HG03469 (cell line): ENCODE data around the gene BRIP1.
"Not testable (repeated sequence)": the region's sequence is repeated elsewhere in the genome, so short reads cannot be mapped to it uniquely, and the experiment has no call there.

Experiments used
- ATAC-seq: cut with Tn5 transposase; IDR thresholded peaks from one replicate; pipeline ENCODE4 v1.9.1; 2021; ENCODE audit warnings: mild to moderate bottlenecking, moderate library complexity, moderate number of reproducible peaks; ENCODE audit not compliant: unreplicated experiment

BRIP1 gene

DNA sequence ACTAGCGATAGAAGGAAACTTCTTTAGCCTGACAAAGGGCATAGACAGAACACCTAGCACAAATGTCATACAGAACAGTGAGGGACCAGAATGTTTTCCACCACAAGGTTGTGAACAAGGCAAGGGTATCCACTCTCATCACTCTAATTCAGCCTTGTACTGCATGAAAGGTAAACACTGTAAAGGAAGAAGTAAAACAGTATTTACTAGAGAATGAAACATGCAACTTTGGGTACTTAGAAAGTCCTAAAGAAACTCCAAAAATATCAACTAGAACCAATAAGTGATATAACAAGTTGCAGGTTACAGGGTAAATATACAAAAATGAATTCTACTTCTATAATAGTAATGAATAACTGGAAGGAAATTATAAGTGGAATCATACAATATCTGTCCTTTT lies 32.2 kb downstream of the BRIP1 start:
- no peak for ATAC-seq

DNA sequence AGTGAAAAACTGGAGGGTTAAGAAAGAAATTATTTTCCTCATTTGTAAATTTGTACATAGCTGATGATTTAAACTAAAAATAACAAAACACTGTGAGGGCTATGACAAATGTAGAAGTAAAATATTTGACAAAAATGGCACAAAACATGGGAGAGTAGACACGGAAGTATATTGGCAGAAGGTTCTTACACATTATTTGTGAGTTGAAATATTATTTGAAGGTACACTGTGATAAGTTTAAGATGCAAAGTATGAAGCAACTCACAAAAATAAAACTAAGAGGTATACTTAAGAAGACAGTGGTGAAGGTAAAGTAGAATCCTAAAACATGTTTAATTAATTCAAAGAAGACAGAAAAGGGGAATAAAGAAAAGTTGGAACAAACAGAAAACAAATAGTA lies 34.6 kb downstream of the BRIP1 start:
- ATAC-seq: no peak

DNA sequence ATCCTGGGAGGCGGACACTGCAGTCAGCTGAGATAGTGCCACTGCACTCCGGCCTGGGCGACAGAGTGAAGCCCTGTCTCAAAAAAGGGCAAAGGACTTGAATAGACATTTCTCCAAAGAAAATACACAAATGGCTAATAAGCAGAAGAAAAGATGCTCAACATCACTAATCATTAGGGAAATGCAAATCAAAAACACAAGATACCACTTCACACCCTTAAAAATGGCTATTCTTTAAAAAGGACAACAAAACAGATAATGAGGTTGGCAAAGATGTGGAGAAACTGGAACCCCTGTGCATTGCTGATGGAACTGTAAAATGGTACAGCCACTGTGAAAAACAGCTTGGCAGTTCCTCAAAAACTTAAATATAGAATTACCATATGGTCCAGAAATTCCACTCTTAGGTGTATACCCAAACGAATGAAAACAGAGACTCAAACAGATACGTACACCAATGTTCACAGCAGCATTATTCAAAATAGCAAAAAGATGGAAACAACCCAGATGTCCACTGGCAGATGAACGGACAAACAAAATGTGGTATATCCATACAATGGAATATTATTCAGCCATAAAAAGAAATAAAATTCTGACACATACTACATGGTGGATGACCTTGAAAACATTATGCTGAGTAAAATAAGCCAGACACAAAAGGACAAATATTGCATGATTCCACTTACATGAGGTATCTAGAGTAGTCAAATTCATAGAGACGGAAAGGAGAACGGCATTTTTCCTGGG lies 35.5 kb downstream of the BRIP1 start:
- no peak for ATAC-seq

DNA sequence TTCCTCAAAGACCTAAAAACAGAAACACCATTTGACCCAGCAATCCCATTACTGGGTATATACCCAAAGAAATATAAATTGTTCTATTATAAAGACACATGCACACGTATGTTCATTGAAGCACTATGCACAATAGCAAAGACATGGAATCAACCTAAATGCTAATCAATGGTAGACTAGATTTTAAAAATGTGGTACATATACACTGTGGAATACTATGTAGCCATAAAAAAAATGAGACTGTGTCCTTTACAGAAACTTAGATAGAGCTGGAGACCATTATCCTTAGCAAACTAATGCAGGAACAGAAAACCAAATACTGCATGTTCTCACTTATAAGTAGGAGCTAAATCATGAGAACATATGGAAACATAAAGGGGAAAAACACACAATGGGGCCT lies 36.5 kb downstream of the BRIP1 start:
- ATAC-seq: not testable (repeated sequence)

DNA sequence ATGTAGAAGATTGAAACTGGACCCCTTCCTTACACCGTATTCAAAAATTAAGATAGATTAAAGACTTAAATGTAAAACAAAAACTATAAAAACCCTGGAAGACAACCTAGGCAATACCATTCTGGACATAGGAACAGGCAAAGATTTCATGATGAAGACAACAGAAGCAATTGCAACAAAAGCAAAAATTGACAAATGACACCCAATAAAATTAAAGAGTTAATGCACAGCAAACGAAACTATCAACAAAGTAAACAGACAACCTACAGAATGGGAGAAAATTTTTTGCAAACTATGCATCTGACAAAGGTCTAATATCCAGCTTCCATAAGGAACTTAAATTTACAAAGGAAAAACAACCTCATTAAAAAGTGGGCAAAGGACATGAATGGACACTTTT lies 37.1 kb downstream of the BRIP1 start:
- not testable (repeated sequence) for ATAC-seq

DNA sequence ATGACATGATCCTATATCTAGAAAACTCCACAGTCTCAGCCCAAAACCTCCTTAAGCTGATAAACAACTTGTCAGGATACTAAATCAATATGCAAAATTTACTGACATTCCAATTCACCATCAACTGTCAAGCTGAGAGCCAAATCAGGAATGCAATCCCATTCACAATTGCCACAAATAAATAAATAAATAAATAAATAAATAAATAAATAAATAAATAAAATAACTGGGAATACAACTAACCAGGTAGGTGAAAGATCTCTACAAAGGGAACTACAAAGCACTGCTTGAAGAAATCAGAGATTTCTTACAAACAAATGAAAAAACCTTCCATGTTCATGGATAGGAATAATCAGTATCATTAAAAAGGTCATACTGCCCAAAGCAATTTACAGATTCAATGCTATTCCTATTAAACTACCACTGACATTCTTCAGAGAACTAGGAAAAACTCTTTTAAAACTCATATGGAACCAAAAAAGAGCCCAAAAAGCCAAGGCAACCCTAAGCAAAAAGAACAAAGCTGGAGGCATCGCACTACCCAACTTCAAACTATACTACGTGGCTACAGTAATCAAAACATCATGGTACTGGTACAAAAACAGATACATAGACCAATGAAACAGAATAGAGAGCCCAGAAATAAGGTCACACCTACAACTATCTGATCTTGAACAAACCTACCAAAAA lies 37.7 kb downstream of the BRIP1 start:
- ATAC-seq: no peak

DNA sequence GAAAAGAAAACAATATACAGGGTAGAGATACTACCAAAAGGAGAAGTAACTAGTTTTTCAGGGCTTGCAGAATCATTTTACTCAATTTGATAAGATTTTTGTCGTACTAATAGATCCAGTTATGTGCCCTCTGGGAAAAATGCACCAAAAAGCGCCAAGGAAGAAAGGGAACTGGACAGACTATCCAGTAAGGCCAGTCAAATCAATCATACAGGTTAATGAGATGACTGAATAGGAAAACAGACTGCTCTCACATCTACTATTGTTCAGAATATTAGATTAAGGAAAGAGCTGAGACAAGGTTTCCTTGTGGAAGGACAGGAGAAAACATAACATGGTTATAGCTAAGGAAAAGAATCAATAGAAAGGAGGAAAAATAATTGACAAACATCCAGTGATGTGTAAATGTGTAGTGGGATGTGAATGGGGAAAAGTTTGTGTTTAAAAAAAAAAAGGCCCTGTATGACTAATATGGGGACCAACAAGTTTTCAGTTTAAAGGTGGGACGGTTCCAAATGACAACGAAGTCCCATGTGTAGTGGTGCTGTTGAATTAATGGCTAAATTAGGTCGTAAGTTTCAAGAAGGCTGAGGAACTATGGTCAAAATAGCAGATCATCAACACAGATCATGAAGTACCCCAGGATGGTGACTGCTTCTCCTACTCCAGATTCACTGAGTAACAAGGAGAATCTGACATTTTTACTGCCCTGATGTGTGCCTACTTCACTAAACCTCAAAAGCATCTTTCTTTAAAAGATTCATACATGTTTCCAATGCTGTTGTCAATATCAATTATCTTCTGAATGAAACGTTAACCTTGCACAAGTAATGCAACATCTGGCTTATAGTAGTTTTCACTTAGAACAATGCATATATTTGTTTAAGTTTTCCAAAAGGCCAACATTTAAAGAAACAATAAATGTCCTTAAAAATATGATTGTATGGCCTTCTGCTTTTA lies 40.7 kb downstream of the BRIP1 start:
- ATAC-seq: no peak

DNA sequence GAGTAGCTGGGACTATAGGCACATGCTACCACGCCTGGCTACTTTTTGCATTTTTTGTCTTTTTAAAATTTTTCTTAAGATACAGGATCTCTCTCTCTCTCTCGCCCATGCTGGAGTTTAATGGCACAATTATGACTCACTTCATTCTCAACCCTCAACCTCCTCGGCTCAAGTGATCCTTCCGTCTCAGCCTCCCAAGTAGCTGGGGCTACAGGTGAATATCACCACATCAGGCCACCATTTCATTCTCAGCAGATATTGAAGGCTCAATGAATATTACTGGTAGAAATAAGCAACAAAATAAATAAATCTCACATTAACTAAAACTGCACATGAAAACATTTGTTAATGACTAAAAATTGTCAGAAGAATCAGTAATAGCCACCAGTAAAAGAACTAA lies 41.7 kb downstream of the BRIP1 start:
- ATAC-seq: no peak

DNA sequence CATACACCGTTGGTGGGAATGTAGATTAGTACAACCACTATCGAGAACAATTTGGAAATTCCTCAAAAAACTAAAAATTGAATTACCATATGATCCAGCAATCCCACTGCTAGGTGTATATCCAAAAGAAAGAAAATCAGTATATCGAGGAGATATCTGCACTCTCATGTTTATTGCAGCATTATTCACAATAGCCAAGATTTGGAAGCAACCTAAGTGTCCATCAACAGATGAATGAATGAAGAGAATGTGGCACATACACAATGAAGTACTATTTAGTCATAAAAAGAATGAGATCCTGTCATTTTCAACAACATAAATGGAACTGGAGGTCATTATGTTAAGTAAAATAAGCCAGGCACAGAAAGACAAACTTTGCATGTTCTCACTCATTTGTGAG lies 44.1 kb downstream of the BRIP1 start:
- ATAC-seq: not testable (repeated sequence)

DNA sequence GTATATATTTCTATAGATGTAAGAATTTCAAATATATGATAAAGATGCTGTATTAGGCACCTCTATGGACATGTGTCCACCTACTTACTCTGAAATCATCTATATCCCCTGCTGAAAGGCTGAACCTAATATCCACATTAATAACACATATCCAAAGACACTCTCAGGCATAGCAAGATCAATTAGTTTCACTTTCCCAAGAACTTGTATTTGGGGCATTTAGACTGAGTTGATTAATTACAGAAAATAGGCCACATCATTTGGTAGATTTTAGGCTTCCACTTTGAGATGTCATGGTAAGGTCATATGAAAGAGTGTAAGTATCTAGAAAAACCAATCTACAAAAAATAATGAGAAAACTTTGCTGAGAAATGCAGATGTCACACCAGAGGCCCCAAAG lies 45.1 kb downstream of the BRIP1 start:
- no peak for ATAC-seq

DNA sequence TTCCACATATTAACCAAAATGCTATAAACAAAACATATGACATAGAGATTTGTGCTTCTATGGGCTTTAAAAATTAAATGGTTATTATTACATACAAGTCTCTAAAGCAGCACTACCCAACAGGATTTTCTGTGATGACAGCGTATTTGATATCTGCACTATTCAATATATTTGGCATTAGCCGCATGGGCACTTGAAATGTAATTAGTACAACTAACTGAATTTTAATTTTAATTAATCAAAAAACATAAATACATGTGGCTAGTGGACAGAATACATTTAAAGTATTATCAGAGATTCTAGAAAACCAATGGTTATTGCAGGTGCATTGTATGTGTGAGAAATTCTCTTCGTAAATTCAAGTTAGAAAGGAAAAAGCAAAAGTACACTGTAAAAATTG lies 45.9 kb downstream of the BRIP1 start:
- no peak for ATAC-seq

DNA sequence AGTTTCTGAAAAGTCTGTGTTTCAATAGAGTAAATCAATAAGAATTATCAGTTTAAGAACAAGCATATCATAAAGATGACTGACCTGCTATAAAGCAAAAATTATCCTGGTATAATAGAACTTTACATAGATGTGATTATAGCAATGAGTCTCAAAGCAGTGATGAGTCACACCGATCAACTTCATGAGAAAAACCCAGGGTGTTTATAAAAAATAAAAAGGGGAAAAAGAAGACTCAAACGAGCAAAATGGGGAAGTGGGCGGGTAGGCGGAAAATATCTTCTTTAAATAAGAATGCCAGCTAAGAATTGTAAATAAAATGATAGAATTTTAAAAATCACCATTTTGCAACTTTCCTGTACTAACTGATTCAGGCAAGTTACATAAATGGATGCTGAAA lies 46.8 kb downstream of the BRIP1 start:
- ATAC-seq: no peak

DNA sequence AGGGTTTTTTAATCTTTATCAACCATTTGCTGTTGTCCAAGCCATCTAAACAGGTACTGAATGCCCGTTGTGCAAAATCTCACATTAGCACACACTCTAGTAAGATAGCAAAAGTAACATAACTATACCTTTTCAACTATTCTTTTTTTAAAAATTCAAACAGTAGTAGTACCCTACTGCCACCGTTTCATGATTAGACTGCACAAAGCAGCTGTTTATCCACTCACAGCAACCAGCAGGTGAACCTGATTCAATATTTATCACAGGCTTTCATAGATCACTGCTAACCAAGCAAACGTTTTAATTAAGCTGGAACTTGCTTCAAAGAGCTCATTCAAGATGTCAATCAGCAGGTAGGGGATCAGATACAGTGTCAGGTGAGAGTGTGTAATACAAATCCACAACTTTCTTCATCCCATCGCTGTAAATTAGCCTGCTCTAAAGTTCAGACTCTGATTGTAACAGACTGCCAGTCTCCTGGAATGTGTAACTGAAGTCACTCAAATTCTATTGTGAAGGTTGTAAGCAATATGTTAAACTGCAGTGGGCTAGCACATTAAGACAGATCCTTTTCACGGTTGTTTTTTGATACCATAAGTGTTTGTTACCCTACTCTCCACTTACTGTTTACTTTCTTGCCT lies 47.3 kb downstream of the BRIP1 start:
- no peak for ATAC-seq

DNA sequence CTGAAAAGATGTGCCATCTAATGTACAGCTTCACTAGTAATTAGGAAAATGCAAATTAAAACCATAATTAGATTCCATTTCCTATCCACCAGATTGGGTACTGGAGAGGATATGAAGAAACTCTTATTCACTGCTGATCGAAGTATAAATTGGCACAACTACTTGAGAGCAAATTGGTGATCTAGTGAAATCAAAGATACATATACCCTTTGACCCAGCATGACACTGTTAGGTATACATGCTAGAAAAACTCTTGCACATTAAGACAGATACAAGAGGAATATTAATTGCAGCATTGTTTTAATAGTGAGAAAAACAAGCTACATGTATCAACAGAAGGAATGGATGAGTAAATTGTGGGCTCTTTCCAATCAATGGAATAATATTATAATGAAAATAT lies 48.8 kb downstream of the BRIP1 start:
- ATAC-seq: no peak

DNA sequence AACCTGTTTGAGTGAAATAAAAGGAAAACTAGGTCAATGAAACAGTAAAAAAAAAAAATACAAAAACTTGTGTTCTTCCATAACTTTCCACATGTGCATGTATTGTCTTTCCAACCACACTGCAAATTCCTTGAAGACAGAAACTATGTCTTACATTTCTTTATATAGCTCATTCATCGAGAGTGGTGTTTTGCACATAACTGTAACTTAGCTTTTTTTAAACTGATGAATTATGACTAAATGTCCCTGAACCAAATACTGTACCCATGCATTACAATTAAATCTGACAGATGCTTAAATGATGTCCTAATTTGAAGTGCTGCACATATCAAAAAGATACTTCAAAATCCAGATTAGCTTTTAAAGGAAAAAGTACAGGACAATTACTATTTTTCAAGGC lies 50.1 kb downstream of the BRIP1 start:
- ATAC-seq: no peak

DNA sequence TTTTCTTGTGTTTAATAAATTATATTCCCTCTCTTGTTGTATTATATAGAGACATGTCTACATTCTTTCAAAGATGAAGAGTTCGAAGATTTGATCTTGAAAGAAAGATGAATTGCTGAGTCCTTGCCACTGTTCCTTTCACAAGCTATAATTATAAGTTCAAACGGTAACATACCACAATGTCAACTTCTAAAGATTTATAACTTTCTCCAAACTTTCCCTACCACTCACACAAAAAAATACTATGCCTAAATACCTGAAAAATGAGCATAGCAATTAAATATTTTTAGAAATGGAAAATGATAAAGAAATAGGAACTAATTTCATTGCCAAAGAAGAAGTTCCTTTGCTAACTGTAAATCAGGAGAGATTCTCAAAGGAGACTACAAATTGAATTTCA lies 50.6 kb downstream of the BRIP1 start:
- no peak for ATAC-seq

DNA sequence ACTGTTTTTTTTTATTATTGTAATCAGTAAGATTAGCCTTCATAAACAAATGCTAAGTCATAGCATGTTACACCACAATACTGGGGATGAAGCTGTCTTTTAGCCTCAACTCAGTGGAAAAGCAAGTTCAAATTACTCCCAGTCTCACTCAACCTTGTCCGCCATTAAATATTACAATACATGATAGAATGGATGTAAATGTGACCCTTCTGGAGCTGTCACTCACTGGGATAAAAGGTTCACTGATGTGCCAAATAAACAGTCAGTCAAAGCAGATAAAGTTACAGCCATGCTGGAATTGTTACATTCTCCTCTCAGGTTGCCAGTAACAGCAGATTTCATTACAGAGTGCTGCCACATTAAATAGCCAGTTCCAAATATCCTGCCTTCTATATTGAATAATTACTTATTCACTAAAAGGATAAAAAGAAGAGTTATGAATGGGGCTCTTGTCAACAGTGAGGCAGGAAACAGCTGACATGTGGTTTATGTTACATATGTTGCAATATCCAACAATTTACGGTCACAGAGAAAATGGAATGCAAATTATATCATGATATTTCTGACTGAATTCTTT lies 53.4 kb downstream of the BRIP1 start:
- no peak for ATAC-seq

DNA sequence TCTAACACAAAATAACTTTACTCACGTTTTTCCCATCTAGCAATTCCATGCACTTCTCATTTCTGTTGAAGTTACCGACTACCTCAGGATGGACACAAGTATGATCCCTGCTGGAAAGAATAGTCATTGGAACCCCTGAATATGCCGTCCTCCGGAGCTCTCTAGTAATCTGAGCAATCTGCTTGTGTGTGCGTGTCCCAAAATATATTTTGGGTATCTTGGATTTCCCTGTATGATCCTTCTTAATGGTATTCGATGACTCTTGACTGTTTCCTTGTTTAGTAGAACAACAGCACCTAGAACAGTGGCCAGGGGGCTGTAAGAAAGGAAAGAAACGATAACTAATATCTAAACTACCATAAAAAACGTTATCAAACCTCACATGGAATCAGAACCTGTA lies 54.9 kb downstream of the BRIP1 start:
- ATAC-seq: no peak

DNA sequence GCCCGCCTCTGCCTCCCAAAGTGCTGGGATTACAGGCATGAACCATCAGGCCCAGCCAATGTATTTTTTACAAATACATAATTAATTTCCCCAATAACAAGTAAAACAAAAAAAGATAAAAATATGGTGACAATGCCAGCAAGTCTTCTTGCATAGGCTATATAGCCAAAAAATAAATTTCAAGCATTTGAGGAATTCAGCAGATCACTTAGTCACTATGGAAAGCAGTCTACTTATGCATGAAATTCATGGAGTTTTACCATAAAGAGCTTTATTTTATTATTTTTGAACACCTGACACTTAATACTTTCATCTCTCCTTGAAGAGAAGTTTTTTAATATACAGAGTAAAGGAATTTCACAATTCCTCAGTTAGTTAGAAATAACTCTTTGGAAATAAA lies 56.4 kb downstream of the BRIP1 start:
- ATAC-seq: no peak

DNA sequence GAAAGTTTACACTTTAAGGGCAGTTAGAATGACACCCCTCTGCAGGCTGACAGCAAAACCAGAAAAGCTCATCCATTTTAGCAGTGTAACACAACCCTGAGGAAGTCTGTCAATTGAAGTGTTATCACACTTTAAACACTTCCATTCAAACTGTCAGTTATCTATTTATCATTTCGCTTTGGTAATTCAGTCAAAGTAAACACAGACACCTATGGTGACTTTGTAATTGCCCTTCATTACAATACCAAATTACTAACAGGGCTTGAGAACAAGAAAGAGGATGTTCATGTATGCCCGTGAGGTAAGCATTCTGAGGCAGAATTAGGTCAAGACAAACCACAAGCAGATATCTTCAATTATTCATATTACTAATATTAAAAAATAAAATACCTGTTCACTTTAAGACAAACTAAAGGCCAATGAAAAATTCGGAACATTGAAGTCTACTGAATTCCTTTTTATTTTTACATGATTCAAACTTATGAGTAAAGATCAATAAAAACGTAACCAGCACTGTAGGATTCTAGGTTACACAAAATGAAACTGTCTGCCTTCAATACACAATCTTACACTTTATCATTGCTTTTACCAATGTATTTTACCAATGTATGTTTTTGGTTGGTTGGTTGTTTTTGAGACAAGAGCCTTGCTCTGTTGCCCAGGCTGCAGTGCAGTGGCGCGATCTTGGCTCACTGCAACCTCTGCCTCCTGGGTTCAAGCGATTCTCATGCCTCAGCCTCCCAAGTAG lies 57.1 kb downstream of the BRIP1 start:
- ATAC-seq: no peak
